ENCODE data around the gene NME7. TPM values are rescaled to one million over a fixed set of nuclear protein-coding genes. Genes with fewer than 3 reads are reported as not detected.

The NME7 gene
- total and polyA plus RNA-seq, 2 experiments from 2014 or later = 39.1 to 48.5 TPM

GRCh38 chr1:169348383-169349036 is 19.1 kb downstream of the NME7 start:
- Histone ChIP-seq H3K4me2 (no peak overlapping the region), H3K36me3 (ENCODE audit: insufficient read depth) (no peaks in the 10 kb centered on the region), H3F3A (replicated peaks; ENCODE audit: low read depth) (no peaks in the 10 kb centered on the region), H3K79me2 (replicated peaks; ENCODE audit: insufficient read depth) (peaks cover 4% of the 10 kb centered on the region; the same call in 1 of the 2 replicates), H3K27ac (ENCODE audit: low read depth) (no peak overlapping the region), H3K4me1 (ENCODE audit: insufficient read depth) (0 out of 2 replicates have a peak, but pooled peaks cover 6% of the 10 kb centered on the region), H3K4me3 (no peak overlapping the region), H3K27me3 (ENCODE audit: insufficient read depth) (no peaks in the 10 kb centered on the region), H2AFZ (no peak overlapping the region), H4K20me1 (replicated peaks; ENCODE audit: insufficient read depth) (no peaks in the 10 kb centered on the region), H3K9me2 (ENCODE audit: insufficient read depth) (no peaks in the 10 kb centered on the region)
- Mint-ChIP-seq H3K9me3 (no peaks in the 10 kb centered on the region), H3K36me3 (ENCODE audit: low read depth) (peaks cover 2% of the 10 kb centered on the region; the same call in 1 of the 3 replicates), H3K27me3 (ENCODE audit: insufficient read depth, low read depth, poor library complexity) (peaks cover 5% of the 10 kb centered on the region), H3K4me3 (no peak overlapping the region), H3K27ac (no peak overlapping the region), H3K4me1 (peaks cover 2% of the 10 kb centered on the region; the same call in 2 of the 3 replicates)
- peak; percentile 69 for DNase-seq (ENCODE audit: low spot score)
- ATAC-seq = no peak
- TF ChIP-seq NANOG (IDR thresholded peaks at IDR 0.05; ENCODE audit: borderline replicate concordance) = no peak
- no peak for TF ChIP-seq ZNF331 (CRISPR knock-in tag; IDR thresholded peaks at IDR 0.05; ENCODE audit: low read depth)
- TF ChIP-seq CTCF (conservative IDR thresholded peaks at IDR 0.05; ENCODE audit: low read depth in 2 of 2) = peak; percentile 80 to 92
- no peak for TF ChIP-seq ETS1 (IDR thresholded peaks at IDR 0.05)
- TF ChIP-seq ZNF462 (CRISPR knock-in tag; IDR thresholded peaks at IDR 0.05) = no peak
